ENCODE results near the gene SLC7A11. TPM values are rescaled to one million over a fixed set of nuclear protein-coding genes. Genes with fewer than 3 reads are reported as not detected.

Gene SLC7A11
- total RNA-seq, 1 donor from 2014 or later, result 0.75 TPM

GRCh38 chr4:138178566-138178965, 63.6 kb downstream of the SLC7A11 start:
- intact Hi-C loops (cut with DNase I), result no loop called here
- no peaks in the 10 kb centered on the region for H3K9me3 ChIP-seq
- no peak for DNase-seq (ENCODE audit: low spot score in 2 of 2)
- no peaks in the 10 kb centered on the region for H3K4me1 ChIP-seq
- H3K36me3 ChIP-seq, result no peaks in the 10 kb centered on the region
- H3K27me3 ChIP-seq, result no peaks in the 10 kb centered on the region
- H3K27ac ChIP-seq, result no peak overlapping the region
- H3K4me3 ChIP-seq, result no peak overlapping the region
- TF ChIP-seq CTCF (IDR thresholded peaks at IDR 0.05), result no peak

DNA sequence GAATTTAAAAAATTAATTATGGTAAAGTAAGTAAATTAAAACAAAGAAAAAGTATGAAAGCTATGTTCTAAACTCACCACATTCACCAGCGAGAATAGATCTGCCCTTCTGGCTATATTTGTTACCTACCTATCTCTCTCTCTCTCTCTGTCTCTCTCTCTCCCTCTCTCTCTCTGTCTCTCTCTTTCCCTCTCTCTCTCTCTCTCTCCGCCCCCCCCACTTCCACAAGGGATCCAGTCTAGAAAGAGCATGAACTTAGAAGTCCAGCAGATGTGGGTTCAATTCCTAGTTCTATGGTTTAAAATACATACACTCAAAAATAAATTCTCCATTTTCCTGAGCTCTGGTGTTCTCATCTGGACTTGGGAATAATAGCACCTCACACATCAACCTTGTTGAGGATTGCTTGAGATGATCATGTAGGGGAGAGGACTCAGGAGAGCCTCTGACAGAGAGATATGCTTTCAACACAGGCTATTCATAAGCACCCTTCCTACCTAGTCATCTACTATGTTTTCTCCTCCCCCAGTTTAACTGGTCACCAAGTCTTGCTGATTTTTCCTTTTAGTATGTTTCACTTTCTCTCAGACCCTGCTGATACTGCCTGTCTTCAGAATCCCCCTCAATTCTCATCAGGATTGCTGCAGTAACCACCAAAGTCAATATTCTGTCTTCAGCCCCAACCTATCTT, 64.7 kb downstream of the SLC7A11 start:
- Histone ChIP-seq H3K4me1 (no peaks in the 10 kb centered on the region), H3K4me3 (no peak overlapping the region), H3K27me3 (no peaks in the 10 kb centered on the region), H3K27ac (no peak overlapping the region), H3K9me3 (no peaks in the 10 kb centered on the region), H3K36me3 (no peaks in the 10 kb centered on the region)
- intact Hi-C loops (cut with DNase I), result no loop called here
- no peak for DNase-seq (ENCODE audit: low spot score in 2 of 2)
- no peak for TF ChIP-seq CTCF (IDR thresholded peaks at IDR 0.05)

DNA sequence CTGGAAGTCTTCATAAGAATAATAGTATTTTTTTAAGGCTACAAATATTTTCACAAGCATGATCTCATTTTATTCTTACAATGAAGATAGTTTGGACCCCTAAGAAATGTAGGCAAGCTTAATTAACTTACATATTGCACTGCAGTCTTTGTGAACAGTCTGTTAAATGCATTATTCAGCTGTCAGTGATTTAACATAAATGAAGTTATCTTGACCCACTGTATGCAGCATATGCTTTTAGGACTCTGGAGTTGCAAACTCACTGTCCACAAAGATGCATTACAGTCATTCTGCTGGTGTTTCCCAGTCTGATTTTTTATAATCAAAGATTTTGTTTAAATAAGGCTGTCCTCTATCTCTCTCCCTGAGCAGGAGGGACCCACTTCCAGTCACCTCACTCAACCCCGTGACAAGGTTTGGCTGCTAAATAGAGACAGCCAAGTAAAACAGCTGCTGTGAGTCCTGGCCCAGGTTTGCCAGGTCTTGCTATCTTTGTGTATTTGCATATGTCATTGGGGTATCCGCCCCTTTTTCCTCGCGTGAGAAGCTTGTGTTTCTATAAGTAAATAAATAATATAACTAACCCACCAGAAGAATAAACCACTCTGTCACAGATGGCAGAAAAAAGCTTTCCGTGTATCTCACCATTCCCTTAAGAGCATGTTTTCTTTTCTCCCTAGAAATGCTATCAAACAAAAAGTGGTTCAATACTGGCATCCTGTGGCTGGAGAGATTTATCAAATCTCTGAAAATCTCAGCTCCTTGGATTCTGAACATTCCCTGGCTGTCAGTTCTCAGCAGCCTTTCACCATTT, 67.0 kb downstream of the SLC7A11 start:
- intact Hi-C loops (cut with DNase I), result no loop called here
- H3K27ac ChIP-seq, result no peak overlapping the region
- no peak for DNase-seq (ENCODE audit: low spot score in 2 of 2)
- H3K4me1 ChIP-seq, result no peaks in the 10 kb centered on the region
- no peak overlapping the region for H3K4me3 ChIP-seq
- TF ChIP-seq CTCF (IDR thresholded peaks at IDR 0.05), result no peak
- H3K27me3 ChIP-seq, result no peaks in the 10 kb centered on the region
- H3K9me3 ChIP-seq, result no peaks in the 10 kb centered on the region
- H3K36me3 ChIP-seq, result no peaks in the 10 kb centered on the region

DNA sequence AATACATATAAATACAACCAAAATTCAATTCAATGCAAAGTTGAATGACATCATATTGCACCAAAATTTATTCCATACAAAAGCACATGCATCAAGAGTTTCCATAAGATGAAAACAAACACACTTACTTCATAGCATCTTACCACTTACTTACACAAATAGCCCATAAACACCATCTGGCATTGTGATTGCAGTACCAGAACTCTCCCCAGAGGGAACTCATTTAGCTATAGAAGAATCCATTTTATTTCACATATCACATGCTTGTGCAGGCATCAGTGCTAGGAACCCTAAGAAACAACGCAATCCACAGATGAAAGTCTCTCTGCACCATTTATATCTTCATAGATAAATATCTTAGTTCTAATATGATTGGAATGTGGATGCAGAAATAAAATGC, 77.9 kb downstream of the SLC7A11 start:
- intact Hi-C loops (cut with DNase I), result no loop called here
- no peaks in the 10 kb centered on the region for H3K27me3 ChIP-seq
- no peaks in the 10 kb centered on the region for H3K9me3 ChIP-seq
- no peaks in the 10 kb centered on the region for H3K36me3 ChIP-seq
- no peaks in the 10 kb centered on the region for H3K4me1 ChIP-seq
- H3K4me3 ChIP-seq, result no peak overlapping the region
- no peak for TF ChIP-seq CTCF (IDR thresholded peaks at IDR 0.05)
- DNase-seq (ENCODE audit: low spot score in 2 of 2), result no peak
- no peak overlapping the region for H3K27ac ChIP-seq

GRCh38 chr4:138163171-138163570, 79.0 kb downstream of the SLC7A11 start:
- no peak overlapping the region for H3K27ac ChIP-seq
- intact Hi-C loops (cut with DNase I), result no loop called here
- TF ChIP-seq CTCF (IDR thresholded peaks at IDR 0.05), result no peak
- no peaks in the 10 kb centered on the region for H3K27me3 ChIP-seq
- DNase-seq (ENCODE audit: low spot score in 2 of 2), result no peak
- no peaks in the 10 kb centered on the region for H3K9me3 ChIP-seq
- H3K36me3 ChIP-seq, result no peaks in the 10 kb centered on the region
- H3K4me1 ChIP-seq, result no peaks in the 10 kb centered on the region
- H3K4me3 ChIP-seq, result no peak overlapping the region

Data from ascending aorta (tissue), 2 donors.